GM04504 (cell line): ENCODE data around the gene ZXDC.

Source experiments
- DNase-seq: peaks from one replicate; pipeline ENCODE4 v3.0.0-alpha.2; 2012; ENCODE audit warnings: low read depth

Gene ZXDC

DNA sequence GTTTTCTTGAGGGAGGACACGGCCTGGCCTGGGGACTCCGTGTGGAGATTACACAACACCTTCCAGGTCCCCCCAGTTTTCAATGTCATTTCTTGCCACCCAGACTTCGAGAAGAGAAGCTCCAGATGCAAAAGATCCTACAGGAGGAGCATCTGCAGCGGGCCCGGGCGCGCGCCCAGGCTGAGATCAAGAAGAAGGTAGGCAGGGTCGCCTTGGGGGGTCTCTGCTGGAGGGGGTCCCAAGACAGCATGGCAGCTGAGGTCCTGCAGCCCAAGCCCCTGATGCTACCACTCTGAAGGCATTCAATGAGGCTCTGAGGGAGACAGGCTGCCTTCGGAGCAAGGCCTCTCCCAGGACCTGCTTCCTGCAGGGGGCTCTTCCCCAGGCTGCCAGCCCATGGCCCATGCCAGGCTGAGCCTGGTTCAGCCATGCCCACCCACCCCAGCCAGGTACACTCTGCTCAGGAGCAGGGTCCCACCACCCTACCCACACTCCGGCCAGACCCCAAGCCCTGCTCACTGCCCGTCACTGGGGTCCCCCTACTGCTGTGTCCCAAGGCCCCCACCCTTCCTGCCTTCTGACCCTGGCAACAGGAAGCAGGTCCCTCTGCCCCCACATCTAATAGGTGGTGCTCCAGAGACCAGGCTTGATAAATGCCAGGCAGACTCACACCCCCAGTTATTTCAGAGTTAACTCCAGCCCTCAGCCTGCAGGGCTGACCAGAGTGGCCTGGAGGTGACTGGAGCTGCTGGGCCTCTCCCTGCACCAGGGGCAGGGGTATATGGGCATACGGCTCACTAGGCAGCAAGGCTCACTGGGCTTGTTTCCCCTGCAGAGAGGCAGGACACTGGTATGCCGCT is 40.0 kb downstream of the ZXDC start:
- no peak for DNase-seq

DNA sequence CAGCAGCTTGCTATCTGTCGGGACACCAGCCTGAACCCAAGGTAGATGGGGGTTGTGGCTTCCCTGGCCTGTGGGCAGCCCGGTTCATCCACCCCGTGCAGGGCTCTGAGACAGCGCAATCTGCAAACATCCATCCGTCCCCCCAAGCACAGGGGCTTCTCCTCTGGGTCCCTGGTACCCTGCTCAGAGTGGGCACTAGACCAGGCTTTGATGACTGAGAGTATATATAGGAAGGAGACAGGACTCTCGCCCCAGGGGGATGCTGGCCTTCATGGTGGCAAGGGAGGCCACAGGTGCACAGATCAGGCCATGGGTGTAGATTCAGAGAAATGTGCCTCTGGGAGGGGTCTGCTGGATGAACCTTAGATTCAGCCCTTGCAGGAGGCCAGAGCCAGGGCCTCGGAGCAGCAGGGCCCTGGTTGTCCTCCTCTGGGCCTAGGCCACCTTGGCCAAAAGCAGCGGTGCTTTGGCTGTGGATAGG is 40.7 kb downstream of the ZXDC start:
- DNase-seq, result no peak

DNA sequence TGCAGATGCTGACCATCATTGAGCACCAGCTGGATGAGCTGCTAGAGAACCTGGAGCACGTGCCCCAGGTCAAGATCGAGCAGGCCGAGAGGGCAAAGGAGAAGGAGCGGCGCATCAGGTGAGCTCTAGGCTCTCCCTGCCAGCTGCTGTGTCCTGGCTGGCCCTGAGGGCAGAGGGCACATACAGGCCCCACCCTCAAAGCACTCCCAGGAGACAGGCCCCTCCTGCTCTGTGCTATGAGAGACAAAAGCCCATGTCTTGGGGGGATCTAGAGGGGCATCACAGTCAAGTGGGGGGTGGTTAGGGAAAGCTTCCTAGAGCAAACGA is 41.5 kb downstream of the ZXDC start:
- no peak for DNase-seq

DNA sequence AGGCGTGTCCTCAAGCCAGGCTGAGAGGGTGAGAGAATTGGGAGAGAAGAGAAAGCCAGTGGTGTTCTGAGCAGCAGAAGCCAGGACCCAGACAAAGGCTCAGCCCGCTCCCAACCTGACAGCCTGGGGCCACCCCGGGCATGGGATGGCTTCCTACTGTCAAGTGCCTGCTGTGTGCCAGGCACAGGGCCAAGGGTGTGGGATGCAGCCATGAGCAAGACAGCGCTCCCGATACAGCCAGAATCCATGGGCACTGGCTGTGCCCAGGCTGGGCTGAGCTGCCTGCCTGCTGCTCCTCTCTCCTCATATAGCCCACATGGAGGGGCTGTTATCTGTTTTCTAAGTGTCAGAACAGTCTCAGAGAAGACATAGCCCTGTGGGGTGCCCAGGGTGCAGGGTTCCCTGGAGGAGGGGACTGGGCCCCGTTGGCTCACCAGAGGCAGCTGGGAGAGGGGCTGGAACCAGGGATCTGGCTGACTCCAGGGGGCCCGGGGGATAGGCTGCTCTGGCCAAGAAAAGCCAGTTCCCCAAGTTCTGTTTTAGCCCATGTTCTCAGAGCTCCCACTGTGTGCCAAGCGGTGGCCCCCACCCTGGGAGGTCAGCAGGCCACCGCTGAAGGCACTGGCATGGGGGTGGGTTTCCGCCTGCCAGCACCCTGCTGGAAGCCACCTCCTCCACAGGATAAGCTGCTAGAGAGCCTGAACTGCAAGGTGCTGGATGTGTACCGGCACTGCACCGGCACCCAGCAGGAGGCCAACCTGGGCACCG is 42.0 kb downstream of the ZXDC start:
- no peak for DNase-seq

DNA sequence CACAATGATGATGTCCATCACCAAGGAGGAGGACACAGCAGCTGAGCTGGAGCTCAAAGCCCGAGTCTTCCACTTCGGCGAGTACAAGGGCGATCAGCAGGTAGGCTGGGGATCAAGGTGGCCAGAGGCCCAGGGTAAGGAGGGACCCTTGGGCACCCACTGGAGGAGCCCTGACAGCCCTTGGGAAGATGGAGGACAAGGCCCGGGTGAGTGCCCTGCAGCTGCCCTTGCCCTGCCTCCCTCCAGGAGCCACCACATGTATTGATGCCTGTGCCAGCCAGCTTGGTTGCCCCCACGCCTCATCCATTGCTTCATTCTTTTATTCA is 42.6 kb downstream of the ZXDC start:
- DNase-seq, result no peak

DNA sequence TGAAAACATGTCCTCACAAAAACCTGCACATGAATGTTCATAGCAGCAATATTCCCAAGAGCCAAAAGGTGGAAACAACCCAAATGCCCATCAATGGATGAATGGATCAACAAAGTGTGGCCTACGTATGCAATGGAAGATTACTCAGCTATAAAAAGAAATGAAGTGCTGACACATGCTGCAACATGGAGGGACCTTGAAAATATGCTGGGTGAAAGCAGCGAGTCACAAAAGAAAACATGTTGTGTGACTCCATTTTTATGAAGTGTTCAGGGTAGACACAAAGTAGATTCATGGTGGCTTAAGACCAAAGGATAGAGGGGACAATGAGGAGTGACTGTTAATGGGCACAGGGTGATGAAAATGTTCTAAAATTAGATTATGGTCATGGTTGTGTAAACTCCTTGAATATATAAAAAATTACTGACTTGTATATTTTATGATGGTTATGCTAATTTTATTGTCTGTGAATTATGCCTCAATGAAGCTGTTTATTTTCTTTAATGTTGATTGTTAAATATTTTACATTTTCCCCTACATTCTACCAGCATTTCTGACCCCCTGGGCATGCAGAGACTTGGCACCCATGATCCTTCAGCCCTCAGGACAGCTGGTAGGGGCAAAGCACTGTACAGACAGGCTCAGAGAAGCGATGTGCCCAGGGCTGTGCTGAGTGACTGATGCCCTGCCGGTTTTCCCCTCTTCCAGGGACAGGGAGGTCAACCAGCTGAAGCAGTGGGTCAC is 43.2 kb downstream of the ZXDC start:
- no peak for DNase-seq

DNA sequence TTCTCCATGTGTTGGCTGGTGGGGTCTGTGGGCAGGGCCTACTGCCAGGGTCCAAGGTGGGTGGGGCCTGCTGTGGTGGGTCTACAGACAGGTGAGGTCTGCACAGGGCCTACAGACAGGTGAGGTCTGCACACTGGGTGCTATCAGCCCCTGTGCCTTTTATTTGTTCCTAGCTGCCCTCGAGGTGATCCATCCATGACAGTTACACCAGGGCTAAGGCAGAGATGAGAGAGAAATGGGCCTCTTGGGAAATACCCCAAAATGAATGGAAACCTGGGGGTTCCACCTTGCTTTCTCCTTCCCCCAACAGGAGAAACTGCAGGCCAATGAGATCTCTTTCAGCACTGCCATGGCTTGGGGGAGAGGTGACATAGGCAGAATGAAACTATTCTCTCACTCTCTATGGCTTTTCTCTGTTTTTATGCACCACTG is 44.6 kb downstream of the ZXDC start:
- DNase-seq, result no peak

DNA sequence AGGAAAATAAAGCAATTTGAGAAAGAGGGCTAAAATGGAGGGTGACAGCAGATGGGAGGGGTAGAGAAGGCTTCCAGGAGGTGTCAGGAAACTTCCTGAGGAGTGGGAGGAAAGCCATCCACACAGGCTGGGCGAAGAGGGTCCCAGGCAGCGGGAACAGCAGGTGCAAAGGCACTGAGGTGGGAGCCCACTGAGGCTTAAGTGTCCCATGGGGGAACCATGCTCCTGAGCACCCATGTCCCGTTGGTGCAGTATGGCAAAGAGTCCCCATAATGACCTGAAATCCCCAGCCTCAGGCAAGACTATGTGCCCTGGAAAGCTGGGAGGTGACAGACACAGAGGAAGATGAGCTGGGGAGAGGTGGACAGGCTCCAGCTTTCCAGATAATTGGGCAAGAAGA is 50.9 kb downstream of the ZXDC start:
- no peak for DNase-seq

DNA sequence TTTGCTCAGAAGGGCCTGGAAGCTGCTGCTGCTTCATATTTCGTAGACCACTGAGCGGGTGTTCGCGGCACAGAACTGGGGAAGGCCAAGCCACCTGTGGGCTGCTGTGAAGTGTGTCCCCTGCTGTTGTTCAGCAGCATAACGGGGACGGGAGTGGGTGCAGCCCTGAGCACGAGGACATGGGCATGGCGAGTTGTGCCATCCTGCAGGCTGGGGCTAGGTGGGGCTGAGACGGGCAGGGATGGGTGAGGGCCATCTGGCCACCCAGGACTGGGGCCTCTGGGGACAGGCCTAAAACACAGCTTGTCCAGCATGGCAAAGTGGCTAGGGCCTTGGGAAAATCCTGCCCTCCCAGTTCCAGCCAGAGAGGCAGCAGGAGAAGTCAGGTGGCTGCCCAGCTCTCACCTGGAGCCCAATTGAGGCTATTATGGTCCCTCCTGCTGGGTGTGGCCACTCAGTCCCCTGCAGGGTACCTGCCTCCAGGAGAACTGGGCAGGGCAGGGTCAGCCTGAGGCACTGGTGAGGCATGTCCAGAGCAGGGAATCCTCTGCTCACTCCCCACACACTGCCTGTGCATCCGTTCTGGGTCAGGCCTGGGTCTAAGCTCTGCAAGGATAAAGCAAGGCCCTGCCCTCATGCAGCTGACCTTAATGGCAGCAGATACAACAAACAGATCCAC is 51.5 kb downstream of the ZXDC start:
- no peak for DNase-seq

DNA sequence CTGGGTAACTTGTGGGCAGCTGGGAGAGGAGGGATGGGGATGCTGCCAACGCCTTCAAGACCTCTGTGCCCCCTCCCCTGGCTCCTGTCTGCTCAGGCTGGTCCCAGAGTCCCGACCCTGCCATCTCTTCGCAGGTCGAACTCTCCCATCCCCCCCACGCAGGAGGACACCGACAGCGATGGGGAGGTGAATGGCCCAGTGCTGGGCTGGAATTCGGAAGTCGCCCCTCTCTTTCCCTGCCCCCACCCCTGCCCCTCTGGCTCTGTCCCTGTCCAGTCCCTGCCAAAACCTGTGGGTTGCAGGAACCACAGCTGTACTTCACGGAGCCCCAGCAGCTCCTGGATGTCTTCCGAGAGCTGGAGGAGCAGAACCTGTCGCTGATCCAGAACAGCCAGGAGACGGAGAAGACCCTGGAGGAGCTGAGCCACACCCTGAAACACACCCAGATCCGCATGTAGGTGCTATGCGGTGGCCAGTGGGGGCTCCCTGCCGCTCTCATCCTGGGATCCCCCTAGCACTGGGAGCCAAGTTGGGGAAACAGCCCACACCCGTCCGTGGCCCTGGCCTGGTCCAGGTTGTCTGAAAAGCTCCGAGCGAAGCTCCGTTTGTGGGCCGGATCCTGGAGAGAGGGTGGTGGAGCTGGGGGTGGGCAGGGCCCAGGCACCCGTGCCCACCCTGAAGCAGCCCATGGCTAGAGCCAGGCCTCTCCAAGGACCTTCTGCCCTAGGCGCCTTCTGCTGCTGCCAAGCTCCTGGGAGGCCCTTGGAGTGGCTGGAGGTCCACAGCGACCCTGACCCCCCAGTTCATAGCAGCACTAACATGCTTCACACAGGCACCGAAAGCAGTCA is 52.3 kb downstream of the ZXDC start:
- no peak for DNase-seq

DNA sequence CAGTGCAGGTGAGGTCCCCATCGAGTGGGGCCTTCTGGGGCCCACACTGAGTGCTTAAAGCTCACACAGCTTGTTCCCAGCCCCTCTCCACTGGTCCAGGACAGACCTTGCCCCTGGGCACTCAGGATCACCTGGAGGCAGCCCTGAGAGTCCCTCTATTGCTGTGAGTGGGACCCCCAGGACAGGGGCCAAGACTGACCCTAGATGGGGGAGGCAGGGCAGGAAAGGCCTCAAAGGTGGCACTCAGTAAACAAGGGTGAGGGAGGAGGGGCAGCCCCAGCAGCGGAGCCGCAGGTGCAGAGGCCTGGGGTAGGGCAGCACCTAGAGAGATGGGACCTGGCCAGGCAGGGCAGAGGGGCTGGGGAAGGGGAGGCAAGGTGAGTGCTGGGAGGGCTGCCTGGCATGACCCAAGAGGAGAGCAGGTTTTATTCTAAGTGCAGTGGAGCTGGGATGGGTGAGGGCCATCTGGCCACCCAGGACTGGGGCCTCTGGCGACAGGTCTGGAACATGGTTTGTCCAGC is 53.1 kb downstream of the ZXDC start:
- DNase-seq, result no peak

DNA sequence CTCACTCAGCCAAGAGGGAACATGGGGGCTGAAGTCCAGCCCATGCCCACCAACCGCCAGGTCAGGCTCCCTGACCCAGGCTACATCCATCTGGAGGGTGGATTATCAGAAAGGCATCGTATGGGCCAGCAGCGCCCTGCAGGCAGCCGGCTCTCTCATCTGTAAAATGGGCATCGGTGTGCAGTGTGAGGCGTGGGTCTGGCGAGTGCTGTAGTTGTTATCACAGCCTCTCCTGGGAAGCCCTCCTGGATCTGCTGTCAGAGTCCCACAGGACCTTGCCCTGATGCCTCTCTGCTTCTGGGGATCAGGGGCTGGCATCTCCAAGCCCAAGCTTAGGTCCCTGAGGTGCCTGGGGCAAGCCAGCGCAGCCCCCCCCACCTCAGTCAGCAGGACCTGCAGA is 53.6 kb downstream of the ZXDC start:
- DNase-seq, result no peak

DNA sequence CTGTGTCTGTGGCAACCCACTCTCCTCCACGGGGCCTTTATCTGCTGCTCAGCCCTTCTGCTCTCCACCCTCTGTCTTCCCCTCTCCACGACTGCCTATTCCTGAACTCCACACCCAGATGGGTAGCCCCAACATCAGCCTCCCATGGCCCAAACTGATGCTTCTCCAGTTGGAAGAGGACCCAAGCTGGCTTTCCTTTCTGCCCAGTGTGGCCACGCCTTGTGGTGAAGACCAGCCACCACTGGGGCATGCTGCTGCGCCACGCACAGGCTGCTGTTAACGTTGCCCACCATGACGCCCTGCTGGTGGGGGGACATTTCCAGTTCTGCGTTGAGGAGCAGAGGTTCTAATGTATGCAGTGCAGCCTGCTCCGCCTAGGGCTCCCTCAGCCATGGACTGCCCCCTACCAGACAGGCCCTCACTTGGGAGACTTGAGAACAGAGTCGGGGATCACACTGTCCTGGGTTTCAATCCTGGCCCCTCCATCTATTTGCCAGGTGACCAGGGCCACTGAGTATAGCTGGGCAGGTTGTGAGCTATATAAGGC is 54.0 kb downstream of the ZXDC start:
- DNase-seq, result no peak

DNA sequence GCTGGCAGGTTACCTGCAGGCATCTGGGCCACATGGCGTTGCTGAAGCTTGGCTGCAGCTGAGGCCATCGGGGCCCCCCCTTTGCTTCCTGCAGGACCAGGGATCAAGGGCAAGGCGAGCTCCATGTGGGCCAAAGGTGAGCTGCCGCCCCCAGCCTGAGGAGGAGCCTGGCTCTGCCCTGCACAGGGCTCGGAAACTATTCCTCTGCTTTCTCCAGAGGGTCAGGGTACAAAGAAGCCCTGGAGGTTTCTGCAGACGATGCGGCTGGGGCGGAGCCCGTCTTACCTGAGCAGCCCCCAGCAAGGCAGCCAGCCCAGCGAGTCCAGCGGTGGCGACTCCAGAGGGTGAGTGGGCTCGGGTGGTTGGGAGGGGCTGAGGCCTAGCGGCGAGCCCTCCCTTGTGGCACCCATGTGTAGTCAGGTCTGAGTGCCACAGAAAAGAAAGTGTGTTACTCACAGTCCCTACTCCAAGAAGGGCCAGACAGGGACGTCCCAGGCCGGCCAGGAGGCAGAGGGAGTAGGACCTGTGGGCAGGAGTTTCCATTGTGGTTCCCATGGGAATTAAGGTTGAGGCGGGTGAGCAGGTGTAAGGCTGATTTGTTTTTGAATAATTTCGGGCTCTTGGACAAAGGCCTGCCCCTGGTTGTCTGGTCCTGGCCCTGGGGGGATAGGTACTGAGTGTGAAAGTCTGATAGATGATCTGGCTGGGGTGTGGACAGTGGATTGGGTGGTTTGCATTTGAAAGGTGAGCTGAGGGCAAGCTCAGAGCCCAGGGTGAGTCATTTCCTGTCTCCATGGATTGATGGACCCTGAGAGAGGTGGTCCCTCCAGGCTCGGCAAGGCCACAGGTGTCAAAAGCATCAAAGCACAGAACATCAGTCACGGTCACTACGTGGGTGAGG is 55.6 kb downstream of the ZXDC start:
- DNase-seq, result no peak

DNA sequence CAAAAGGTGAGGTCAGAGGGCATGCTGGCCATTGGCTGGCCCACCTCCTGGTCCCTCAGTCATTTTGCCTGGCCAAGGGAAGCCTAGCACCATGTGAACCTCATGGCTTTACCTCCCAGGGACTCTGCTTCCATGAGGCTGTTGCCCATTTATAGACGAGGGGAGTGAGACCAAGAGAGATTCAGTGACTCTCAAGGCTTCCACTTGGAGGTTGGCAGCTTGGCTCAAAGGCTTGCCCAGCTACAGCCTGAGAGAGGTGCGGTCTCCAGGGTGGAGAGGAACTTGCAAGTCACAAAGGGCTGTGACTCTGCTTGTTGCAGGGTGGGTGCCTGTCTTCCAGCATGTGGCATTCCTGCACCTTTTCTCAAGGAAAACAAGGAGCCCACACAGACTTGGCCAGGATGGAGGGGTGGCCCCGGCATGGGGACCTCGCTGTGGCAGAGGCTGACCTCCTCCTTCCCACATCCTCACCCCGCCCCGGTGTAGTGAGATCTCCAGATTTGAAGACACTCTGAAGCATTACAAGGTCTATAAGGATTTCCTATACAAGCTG is 56.5 kb downstream of the ZXDC start:
- no peak for DNase-seq

DNA sequence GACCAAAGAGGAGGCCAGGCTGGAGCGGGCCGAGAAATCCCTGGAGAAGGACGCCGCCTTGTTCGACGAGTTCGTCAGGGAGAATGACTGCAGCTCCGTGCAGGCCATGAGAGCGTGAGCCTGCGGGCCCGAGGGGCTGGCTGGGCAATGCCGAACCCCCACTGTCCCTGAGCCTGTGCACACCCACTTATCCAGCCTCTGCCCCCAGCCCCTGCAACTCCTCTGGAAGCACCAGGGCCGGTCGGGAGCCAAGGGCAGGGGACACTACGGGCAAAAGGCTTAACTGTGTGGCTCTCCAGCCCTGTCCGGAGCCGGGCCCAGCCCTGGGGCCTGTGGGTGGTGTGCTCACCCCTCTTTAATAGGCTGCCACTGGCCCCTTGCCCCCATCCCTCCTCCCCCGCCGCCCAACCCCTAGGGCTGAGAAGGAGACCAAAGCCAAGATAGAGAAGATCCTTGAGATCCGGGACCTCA is 57.0 kb downstream of the ZXDC start:
- DNase-seq, result no peak

DNA sequence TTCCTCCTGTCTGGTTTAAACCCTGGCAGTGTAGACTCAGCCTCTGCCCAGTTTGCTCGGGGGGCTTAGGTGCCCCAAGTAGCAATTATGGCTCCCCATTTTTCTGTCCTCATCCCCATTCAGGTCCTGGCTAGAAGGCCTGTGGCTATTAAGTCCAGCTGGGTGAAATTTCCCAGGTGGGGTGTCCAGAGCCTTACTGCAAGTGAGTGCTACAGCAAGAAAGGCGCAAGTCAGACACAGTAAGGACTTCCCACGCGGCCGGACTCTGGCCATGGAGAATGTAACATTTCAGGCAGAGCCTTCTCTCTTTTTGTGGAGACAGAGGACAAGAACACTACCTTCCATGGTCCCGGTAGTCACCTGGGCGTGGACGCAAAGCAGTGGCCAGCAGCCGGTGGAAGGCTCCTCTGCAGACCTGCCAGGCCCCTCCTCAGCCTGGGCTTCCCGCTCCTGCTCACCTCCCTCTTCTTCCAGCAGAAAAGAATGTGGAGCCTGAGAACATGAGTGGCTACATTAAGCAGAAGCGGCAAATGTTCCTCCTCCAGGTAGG is 57.6 kb downstream of the ZXDC start:
- no peak for DNase-seq

DNA sequence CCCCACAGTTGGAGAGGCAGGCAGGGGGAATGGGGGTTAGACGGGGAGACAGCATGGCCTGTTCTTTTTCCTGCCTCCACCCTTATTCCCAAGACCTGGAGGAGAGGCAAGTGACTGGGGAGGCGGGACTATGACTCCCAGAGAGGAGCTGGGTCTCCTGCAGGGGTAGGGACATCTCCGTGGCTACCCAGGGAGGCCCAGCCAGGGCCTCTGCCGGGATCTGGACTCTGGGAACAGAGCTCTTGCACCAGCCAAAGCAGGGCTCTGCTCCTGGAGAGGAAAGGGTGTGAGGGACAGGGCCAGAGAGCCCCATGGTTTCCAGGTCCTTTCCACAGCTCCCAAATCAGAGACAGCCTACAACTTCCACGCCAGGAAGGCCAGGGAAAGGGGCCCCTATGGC is 58.2 kb downstream of the ZXDC start:
- DNase-seq, result no peak

DNA sequence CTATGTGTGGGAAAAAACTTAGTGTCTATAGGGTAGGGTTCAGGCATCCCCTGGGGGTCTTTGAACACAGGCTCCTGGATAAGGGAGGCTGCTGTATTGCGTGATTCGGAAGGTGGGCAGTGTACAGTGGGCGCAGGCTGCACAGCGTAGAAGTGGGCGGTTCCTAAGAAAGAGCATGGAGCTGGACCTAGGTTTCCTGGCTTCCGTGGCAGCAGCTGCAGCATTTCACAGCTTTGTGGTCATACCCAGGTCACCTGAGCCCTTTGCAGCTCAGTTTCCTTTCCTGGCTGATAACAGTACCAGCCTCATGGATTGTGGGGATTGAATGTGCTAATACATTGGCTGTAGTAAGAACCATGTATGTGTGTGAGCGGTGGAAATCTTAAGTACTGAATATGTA is 58.7 kb downstream of the ZXDC start:
- no peak for DNase-seq
